H54 (cell line): ENCODE results near the gene ZNF146.
"Not testable (repeated sequence)": the region's sequence is repeated elsewhere in the genome, so short reads cannot be mapped to it uniquely, and the experiment has no call there.

Source experiments
- DNase-seq: peaks from one replicate; pipeline ENCODE4 v3.0.0; 2011; ENCODE audit warnings: low spot score, mixed read lengths; ENCODE audit not compliant: insufficient read length
- FAIRE-seq: peaks from 3 replicates; lab custom pipeline; 2011; peaks lifted over from hg19 to GRCh38; lab: Jason Lieb, UNC
- POLR2A ChIP-seq: IDR thresholded peaks from 2 replicates; pipeline ENCODE4 v1.6.1; 2011; ENCODE audit warnings: low read depth, mild to moderate bottlenecking, low read length

The ZNF146 gene

GRCh38 chr19:36210497-36210896, 4.4 kb upstream of the ZNF146 start:
- no peak for FAIRE-seq
- TF ChIP-seq POLR2A: no peak
- DNase-seq: no peak

DNA sequence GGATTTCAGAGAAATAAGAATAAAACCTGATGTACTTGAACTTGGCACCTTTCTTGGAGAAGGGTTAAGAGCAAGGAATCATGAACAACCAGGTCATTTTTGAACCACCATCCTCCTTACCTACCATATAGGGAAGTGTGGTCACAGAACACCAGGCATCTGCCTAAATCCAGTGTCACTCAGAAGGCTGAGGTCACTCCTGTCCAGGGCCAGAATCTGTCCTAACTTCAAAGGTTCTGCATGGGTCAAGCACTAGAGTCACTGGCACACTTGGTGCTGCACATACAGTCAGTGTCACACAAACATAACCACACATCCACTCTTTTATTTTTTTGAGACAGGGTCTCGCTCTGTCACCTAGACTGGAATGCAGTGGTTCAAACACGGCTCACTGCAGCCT, 2.0 kb upstream of the ZNF146 start:
- no peak for FAIRE-seq
- TF ChIP-seq POLR2A: no peak

GRCh38 chr19:36215276-36216123, 594 bp downstream of the ZNF146 start:
- FAIRE-seq (no peak), DNase-seq (no peak)
- TF ChIP-seq POLR2A: no peak

More for the DNA sequence above, 2.0 kb upstream of the ZNF146 start:
- DNase-seq: no peak

DNA sequence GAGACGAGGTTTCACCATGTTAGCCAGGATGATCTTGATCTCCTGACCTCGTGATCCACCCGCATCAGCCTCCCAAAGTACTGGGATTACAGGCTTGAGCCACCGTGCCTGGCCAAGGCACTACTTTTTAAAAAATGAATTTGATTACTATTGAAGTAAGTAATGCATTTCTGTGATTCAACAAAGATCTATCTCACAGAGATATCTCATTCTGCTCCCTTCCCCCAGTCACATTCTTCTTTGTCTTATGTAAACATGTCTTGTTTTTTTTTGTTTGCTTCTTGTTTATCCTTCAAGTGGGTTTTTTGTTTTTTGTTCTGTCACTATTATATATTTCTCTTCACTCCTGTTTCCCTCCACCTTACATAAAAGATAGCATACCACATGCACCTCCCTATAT, 6.6 kb downstream of the ZNF146 start:
- DNase-seq (no peak), FAIRE-seq (no peak)
- TF ChIP-seq POLR2A: no peak

DNA sequence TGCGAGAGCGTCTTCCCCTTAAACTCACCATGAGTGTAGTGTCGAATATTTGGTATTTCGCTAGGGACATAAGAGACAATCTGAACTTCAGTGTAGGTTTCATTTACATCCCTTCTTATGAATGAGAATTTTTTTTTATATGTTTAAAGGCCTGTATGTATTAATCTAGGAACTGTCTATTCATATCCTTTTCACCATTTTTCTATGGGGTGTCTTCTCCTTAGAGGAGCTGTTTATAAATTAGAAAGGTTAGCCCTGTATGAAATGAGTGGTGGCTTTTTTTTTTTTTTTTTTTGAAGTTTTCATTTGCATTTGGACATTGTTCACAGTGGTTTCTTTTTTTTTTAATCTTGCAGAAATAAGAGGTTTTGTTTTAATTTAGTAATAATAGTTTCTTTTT, 7.6 kb downstream of the ZNF146 start:
- FAIRE-seq (no peak), DNase-seq (no peak)

DNA sequence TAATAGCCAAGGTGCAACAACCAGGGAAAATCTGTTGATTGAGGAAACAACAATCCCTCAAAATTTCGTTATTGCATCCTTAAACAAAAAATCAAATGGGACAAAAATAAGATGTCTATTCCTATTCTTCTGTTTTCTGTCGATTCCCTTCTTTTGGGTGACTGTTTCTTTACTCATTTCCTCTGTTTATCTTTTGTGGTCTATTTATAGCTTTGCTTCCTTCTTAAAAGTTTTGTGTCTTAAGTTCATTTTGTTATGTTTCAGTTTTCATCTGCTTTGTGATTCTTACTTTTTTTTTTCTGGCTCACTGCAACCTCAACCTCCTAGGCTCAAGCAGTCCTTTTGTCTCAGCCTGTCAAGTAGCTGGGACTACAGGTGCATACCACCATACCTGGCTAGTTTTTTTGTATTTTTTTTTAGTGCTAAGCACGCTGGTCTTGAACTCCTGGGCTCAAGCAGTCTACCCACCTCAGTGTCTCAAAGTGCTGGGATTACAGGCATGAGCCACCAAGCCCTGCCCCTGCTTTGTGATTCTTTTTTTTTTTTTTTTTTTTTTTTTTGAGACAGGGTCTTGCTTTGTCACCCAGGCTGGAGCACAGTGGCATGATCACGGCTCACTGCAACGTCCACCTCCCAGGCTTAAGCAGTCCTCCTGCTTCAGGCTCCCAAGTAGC, 10.4 kb downstream of the ZNF146 start:
- peak; percentile 23 for FAIRE-seq
- DNase-seq: no peak
- TF ChIP-seq POLR2A: no peak

More for the DNA sequence above, 7.6 kb downstream of the ZNF146 start:
- TF ChIP-seq POLR2A: no peak

GRCh38 chr19:36233626-36234025, 18.7 kb downstream of the ZNF146 start:
- not testable (repeated sequence) for FAIRE-seq, DNase-seq

DNA sequence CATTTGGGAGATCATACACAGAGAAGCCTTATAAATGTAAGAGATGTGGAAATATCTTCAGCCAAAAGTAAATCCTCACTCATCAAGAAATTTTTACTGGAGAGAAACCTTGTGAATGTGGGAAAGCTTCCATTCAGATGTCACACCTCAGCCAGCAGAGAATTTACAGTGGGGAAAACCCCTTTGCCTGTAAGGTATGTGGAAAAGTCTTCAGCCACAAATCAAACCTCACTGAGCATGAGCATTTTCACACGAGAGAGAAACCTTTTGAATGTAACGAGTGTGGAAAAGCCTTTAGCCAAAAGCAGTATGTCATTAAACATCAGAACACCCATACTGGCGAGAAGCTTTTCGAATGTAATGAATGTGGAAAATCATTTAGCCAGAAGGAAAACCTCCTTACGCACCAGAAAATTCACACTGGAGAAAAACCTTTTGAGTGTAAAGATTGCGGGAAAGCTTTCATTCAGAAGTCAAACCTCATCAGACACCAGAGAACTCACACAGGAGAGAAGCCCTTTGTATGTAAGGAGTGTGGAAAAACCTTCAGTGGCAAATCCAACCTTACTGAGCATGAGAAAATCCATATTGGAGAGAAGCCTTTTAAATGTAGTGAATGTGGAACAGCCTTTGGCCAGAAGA, 21.5 kb downstream of the ZNF146 start:
- DNase-seq (no peak), FAIRE-seq (no peak)
- TF ChIP-seq POLR2A: no peak

- FAIRE-seq: peak; percentile 11
- TF ChIP-seq POLR2A: no peak
- DNase-seq: no peak
These were observed 22.0 kb downstream of the ZNF146 start for GRCh38 chr19:36236946-36237310.

DNA sequence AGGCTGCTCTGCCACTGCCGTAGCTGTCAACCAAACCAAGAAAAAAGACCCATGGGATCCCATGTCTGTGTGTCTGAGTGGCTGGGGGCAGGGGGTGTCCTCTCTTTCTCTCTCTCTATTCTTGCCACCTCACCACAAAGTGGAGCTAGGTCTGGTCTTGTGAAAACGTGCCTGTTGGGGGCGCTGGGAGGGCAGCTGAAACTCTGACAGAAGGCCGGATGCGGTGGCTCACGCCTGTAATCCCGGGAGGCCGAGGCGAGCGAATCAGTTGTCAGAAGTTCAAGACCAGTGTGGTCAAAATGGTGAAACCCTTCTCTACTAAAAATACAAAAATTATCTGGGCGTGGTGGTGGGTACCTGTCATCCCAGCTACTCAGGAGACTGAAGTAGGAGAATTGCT, 29.2 kb downstream of the ZNF146 start:
- DNase-seq (no peak), FAIRE-seq (no peak)
- TF ChIP-seq POLR2A: no peak

GRCh38 chr19:36245210-36246005, 30.5 kb downstream of the ZNF146 start:
- no peak for TF ChIP-seq POLR2A
- DNase-seq: no peak
- FAIRE-seq: no peak

- no peak for FAIRE-seq
- no peak for TF ChIP-seq POLR2A
- DNase-seq: no peak
These were observed 31.1 kb downstream of the ZNF146 start for GRCh38 chr19:36246006-36246481.

DNA sequence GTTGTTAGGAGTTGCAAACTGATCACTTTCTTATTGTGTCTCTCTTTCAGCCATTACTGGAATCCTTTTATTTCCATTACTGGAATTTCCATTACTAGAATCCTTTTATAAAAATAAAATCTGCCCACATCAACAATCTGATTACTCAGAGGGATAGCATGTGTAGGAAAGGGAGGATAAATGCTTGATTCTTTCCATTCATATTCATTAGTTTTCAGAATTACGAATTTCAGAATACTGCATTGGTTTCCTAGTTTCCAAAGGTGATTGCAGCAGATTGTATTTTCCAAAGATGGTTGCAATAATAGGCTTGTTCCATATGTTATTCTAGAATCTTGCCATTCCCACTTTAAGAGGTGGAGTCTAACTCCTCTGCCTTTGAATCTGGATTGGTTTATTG, 37.1 kb downstream of the ZNF146 start:
- no peak for FAIRE-seq
- TF ChIP-seq POLR2A: no peak

More for the DNA sequence above, 37.1 kb downstream of the ZNF146 start:
- no peak for DNase-seq
